Ovary (tissue), 10 donors: ENCODE measurements around the gene CLDN15. TPM values are rescaled to one million over a fixed set of nuclear protein-coding genes. Genes with fewer than 3 reads are reported as not detected.
"Not testable (repeated sequence)": the region's sequence is repeated elsewhere in the genome, so short reads cannot be mapped to it uniquely, and the experiment has no call there.

Experiments used
- DNase-seq, 5 donors: peaks; one replicate each; pipeline ENCODE4 v3.0.0-alpha.2; 2019 to 2020
- H3K27ac ChIP-seq, 2 donors: fragments of 200-600 bp; one replicate each; pipeline versions ENCODE4 v1.5.1 to v1.8.0; 2019 to 2022
- H3K27me3 ChIP-seq: fragments of 200-600 bp; one replicate; pipeline ENCODE4 v1.8.0; 2022
- H3K36me3 ChIP-seq: fragments of 200-600 bp; sonication (generic); one replicate; pipeline ENCODE4 v1.5.1; 2019
- H3K4me1 ChIP-seq: one replicate; pipeline ENCODE4 v1.8.1; 2013; ENCODE audit warnings: mild to moderate bottlenecking, moderate library complexity; ENCODE audit not compliant: insufficient read depth
- H3K4me3 ChIP-seq: fragments of 200-600 bp; sonication (generic); one replicate; pipeline ENCODE4 v1.5.1; 2017
- H3K9me3 ChIP-seq, 2 donors: fragments of 200-600 bp in 1 of 2; sonication (generic) in 1 of 2; one replicate each; pipeline versions ENCODE4 v1.5.1 to v1.8.1; 2013 to 2019; ENCODE audit warnings: mild to moderate bottlenecking in 1 of 2, moderate library complexity in 1 of 2
- CTCF ChIP-seq, 3 donors: fragments of 450-650 bp in 2 of 3; fragments of 200-600 bp in 1 of 3; IDR thresholded peaks; one replicate each; pipeline versions ENCODE4 v1.5.1 to v1.8.0; 2016 to 2022; ENCODE audit warnings: antibody characterized with exemption in 3 of 3, mild to moderate bottlenecking in 1 of 3
- EP300 ChIP-seq: sonication (generic); formaldehyde crosslinking; IDR thresholded peaks from one replicate; pipeline ENCODE4 v1.6.1; 2017; ENCODE audit warnings: antibody characterized with exemption
- POLR2A ChIP-seq: fragments of 450-650 bp; IDR thresholded peaks from one replicate; pipeline ENCODE4 v1.6.1; 2017; ENCODE audit warnings: antibody characterized with exemption, mild to moderate bottlenecking, moderate library complexity
- WGBS, 3 donors: extraction: QIAGEN DNeasy Blood & Tissue Kit in 1 of 3; methylation state at CpG; one replicate each; pipeline versions ENCODE4 v1.1.5 to v1.1.7; 2013 to 2017; 5-methylcytosine and 5-hydroxymethylcytosine counted together
- intact Hi-C, 4 donors: fragments of 100-400 bp; cut with DNase I; formaldehyde crosslinking; loops; one replicate each; pipeline versions ENCODE4 v1.11.0 to v1.15.1; 2022 to 2023
- long read RNA-seq, 3 donors: library from polyadenylated mRNA in 2 of 3; unstranded in 2 of 3; transcript quantifications; one replicate each; pipeline ENCODE4 v2.0.0 and lab custom pipeline, GENCODE V29; 2021 to 2026
- polyA plus RNA-seq, 2 donors: library from polyadenylated mRNA; stranded (reverse); fragments of 200-250 nt in 1 of 2; fragments of 350-450 nt in 1 of 2; fragmentation: Illumina TruSeq in 1 of 2; extraction: RNeasy Lipid Tissue Mini Kit (QIAGEN cat#74804) in 1 of 2; gene quantifications; one replicate each; pipeline ENCODE4 v1.2.3, GENCODE V29; 2013 to 2014
- total RNA-seq, 7 donors: library from RNA; depleted of rRNA in 2 of 7; stranded (reverse); fragments of >200 nt in 2 of 7; fragmentation: NEBNext Ultra II Directional in 3 of 7; extraction: Animal tissue kit (Norgen Biotek cat#: 25700) in 3 of 7; gene quantifications; one replicate each; pipeline versions ENCODE4 v1.1.0 to v1.2.4, GENCODE V29; 2016 to 2023
- donor health status: DM: no; HTN: no; CAD: no; lungs with moderate emphysema.
- donor health status: DM: no; HTN: no; CAD: no.
- donor health status: Bipolar disorder and iron deficiency.
- donor health status: DM: yes; HTN: yes; CAD: no.
- donor health status: DM: no; HTN: no; CAD: no.
- donor health status: DM: yes; HTN: yes; CAD: no.

Gene CLDN15
- total RNA-seq (100 to 1,000 TPM in 1 of 7 donors, 10 to 100 TPM in 4, 1 to 10 TPM in 2; 9.0 to 225 (median 11.7) TPM), polyA plus RNA-seq (10 to 100 TPM in 1 of 2 donors, 1 to 10 TPM in 1; 3.6 to 14.6 TPM)
- long read RNA-seq, donor 1, partial matches to known transcripts: 2 of 15 reads
- long read RNA-seq, donor 1, other reads (novel, unspliced or antisense): 8 of 15 reads
- long read RNA-seq, donor 2, partial matches to known transcripts: 0 of 1 reads
- long read RNA-seq, donor 2, other reads (novel, unspliced or antisense): 0 of 1 reads
- long read RNA-seq, donor 3, partial matches to known transcripts: 0 of 8 reads
- long read RNA-seq, donor 3, other reads (novel, unspliced or antisense): 4 of 8 reads

DNA sequence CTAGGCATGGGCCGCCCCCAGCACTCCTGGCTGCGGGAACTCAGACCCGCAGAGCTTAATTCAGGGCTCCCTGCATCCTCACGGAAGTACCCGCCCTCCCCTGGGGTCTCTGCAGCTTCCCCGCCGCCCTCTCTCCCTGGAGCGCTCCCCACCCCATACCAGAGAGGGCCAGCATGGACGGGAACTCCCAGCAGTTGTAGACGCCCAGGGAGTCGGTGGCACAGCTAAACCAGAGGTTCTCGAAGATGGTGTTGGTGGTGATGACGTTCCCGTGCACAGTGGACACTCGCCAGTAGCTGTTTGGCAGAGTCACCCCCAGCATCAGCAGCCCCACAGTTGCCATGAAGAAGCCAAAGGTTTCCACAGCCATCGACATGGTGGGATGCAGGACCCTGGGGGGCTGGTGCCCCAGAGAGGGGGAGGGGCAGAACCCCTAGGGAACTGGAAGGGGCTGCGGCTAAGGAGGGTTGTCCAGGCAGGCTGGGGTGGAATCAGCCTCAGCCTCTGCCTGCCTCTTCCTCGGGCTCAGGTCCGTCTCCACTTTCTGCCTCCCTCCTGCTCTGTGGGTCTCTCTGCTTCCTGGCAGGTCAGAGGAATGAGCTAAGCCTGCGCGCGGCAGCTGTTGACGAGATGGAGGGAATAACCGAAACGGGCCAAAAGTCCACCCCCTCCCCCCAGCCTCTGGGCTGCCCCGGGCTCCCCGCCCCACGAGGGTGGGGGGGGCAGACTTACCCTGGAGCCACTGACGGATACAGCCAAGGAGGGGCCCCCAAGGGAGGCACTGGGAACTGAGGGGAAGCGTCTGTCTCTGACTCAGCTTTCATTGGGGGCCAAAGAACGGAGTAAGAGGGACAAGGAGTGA lies at the start of gene CLDN15:
CLDN15 (minus strand) TSS at position 597 of the 862 bp plus-strand sequence; CDS start at position 376, 221 bp downstream.
- Histone ChIP-seq H3K27me3 (no peaks in the 10 kb centered on the region), H3K4me1 (peaks cover under 1% of the 10 kb centered on the region), H3K36me3 (no peaks in the 10 kb centered on the region), H3K9me3 (no peaks in the 10 kb centered on the region), H3K4me3 (peak within 1 kb of the TSS; percentile 18), H3K27ac (peak within 1 kb of the TSS; percentile 59 to 62)
- DNase-seq: peak; percentile 55 to 82 (median 65)
- 59 to 60% (median 60%) methylated on average over 20 to 31 of the region's 31 CpGs for WGBS, 3 donors
- TF ChIP-seq EP300 (no peak), POLR2A (no peak), CTCF (IDR thresholded peaks at IDR 0.05) (no peak)
- intact Hi-C loops: no loop called here

DNA sequence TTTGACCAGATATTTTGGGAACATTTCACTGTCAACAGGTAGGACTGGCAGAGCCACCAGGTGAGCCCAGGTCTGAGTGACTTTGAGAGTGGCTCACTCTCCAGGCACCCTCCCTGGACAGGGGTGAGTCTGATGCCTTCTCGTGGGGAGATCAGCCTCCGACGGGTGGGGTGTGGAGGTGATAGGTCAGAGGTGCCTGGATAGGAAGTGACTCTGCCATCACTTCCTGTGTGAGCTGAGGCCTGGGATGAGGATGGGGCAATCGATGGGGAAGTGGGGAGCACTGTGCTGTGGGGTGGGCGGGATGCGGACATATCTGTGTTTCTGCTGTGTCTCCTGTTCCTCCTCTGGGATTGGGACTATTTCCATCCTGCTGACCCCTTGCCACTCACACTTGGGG lies 49.4 kb upstream of the CLDN15 start:
- Histone ChIP-seq H3K4me1 (peaks cover 2% of the 10 kb centered on the region), H3K4me3 (no peak overlapping the region), H3K27ac (no peak overlapping the region), H3K27me3 (no peaks in the 10 kb centered on the region), H3K9me3 (peaks cover 0 to 4% of the 10 kb centered on the region in 2 donors), H3K36me3 (no peaks in the 10 kb centered on the region)
- no peak for DNase-seq
- intact Hi-C loops: loop anchor here in 2 of 4 donors (10.0 kb wide), 3 partner anchors 112 to 392 kb away; partner anchors contain the start of gene ACHE (in 1 of the 2)
- 62 to 71% (median 64%) methylated on average over 6 of the region's 6 CpGs for WGBS, 3 donors
- no peak for TF ChIP-seq POLR2A
- no peak for TF ChIP-seq EP300
- no peak for TF ChIP-seq CTCF (IDR thresholded peaks at IDR 0.05)

DNA sequence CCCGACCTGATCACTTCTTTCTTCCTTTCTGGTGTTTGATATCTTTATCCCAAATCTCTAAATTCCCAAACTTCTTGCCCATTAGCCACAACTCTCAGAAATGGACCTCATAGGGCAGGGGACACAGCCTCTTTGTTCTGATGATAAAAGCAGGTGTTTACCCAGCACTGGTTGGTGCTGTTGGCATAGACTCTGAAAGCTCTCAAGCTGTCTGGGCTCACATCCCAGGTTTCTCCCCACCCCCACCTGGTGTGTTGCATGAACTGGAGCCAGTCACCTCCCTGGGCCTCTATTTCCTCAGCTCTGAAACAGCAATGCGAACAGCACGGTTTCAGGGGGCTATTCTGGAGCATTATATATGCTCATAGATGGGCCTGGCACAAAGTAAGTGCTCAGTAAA lies 48.3 kb upstream of the CLDN15 start:
- H3K27me3 ChIP-seq, H3K36me3 ChIP-seq, H3K27ac ChIP-seq, H3K4me3 ChIP-seq, H3K9me3 ChIP-seq, DNase-seq, H3K4me1 ChIP-seq: not testable (repeated sequence)
- WGBS, 3 donors: 53 to 76% (median 72%) methylated on average over 3 of the region's 3 CpGs
- intact Hi-C loops: loop anchor here in 2 of 4 donors (10.0 kb wide), 3 partner anchors 111 to 391 kb away; partner anchors contain the start of gene ACHE (in 1 of the 2)

DNA sequence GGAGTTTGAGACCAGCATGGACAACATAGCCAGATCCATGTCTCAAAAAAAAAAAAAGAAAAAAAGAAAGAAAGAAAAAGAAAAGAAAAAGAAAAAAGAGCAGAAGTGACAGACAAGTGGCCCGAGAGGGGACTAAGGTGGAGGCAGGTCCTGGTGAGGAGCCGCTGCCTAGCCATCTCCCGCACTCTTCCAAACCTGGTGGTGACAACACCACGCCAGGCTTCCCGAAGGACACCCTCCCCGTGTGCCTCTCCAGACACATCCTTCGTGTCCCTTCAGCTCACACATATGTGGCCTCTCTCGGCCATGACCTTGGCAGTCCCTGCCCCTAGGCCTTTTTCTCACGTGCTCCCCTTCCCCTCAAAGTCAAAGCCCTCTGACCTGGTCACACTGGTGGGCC lies 47.6 kb upstream of the CLDN15 start:
- TF ChIP-seq EP300: no peak
- no peak for TF ChIP-seq CTCF (IDR thresholded peaks at IDR 0.05)
- no peak for TF ChIP-seq POLR2A
- H3K36me3 ChIP-seq: no peaks in the 10 kb centered on the region
- WGBS, 3 donors: 76 to 77% (median 76%) methylated on average over 9 of the region's 9 CpGs
- H3K4me3 ChIP-seq: no peak overlapping the region
- H3K4me1 ChIP-seq: peaks cover 2% of the 10 kb centered on the region
- intact Hi-C loops: loop anchor here in 2 of 4 donors (10.0 kb wide), 3 partner anchors 110 to 390 kb away; partner anchors contain the start of gene ACHE (in 1 of the 2)
- no peak for DNase-seq
- H3K9me3 ChIP-seq: peaks cover 0 to 4% of the 10 kb centered on the region in 2 donors
- no peaks in the 10 kb centered on the region for H3K27me3 ChIP-seq
- no peak overlapping the region for H3K27ac ChIP-seq

GRCh38 chr7:101280912-101281311 lies 43.3 kb upstream of the CLDN15 start:
- 80 to 87% (median 84%) methylated on average over 8 of the region's 8 CpGs for WGBS, 3 donors
- H3K36me3 ChIP-seq, H3K4me1 ChIP-seq, H3K4me3 ChIP-seq, H3K27me3 ChIP-seq, H3K27ac ChIP-seq, DNase-seq, H3K9me3 ChIP-seq: not testable (repeated sequence)
- intact Hi-C loops: loop anchor here in 2 of 4 donors (10.0 kb wide), 3 partner anchors 106 to 386 kb away; partner anchors contain the start of gene ACHE (in 1 of the 2)
